GM20000 (cell line): ENCODE data around the gene MON2.

ENCODE experiments used
- DNase-seq: peaks from one replicate; pipeline ENCODE4 v3.0.0; 2012; ENCODE audit warnings: low spot score
- TF ChIP-seq, protein P1 (sequence below): IDR thresholded peaks from 2 replicates; pipeline ENCODE4 v1.5.1; 2012; ENCODE audit warnings: mild to moderate bottlenecking, control low read depth; ENCODE audit errors: extremely low read depth, missing control alignments

The MON2 gene

DNA sequence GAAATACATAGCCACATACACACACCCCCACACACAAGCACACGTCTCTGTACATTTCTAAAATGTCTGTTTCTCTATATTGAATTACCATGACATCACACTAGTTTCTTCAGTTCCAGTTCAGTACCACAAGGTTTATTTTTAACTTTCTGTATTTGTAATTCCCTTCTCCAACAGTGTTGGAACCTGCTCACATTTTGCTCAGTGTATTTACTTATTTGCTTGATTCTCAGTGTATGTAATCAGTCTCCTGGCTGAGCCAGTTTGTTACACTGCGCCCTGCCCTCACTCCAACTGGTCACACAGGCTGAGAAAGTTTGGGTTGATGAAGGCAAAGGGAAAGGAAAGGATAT lies 67.1 kb downstream of the MON2 start:
- DNase-seq = no peak
- TF ChIP-seq, protein P1, sequence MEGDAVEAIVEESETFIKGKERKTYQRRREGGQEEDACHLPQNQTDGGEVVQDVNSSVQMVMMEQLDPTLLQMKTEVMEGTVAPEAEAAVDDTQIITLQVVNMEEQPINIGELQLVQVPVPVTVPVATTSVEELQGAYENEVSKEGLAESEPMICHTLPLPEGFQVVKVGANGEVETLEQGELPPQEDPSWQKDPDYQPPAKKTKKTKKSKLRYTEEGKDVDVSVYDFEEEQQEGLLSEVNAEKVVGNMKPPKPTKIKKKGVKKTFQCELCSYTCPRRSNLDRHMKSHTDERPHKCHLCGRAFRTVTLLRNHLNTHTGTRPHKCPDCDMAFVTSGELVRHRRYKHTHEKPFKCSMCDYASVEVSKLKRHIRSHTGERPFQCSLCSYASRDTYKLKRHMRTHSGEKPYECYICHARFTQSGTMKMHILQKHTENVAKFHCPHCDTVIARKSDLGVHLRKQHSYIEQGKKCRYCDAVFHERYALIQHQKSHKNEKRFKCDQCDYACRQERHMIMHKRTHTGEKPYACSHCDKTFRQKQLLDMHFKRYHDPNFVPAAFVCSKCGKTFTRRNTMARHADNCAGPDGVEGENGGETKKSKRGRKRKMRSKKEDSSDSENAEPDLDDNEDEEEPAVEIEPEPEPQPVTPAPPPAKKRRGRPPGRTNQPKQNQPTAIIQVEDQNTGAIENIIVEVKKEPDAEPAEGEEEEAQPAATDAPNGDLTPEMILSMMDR = no peak

DNA sequence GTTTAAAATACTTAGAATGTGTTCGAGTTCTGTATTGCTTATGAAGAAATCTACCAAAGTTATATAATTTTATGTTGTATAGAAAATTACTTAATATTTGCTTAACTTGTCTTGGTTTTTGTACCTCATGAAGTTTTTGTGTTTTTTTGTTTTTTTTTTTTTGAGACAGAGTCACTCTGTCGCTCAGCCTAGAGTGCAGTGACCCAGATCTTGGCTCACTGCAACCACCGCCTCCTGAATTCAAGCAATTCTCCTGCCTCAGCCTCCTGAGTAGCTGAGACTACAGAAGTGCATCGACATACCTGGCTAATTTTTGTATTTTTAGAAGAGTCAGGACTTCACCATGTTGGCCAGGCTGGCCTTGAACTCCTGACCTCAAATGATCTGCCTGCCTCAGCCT lies 69.9 kb downstream of the MON2 start:
- no peak for DNase-seq
- TF ChIP-seq, protein P1 = no peak

DNA sequence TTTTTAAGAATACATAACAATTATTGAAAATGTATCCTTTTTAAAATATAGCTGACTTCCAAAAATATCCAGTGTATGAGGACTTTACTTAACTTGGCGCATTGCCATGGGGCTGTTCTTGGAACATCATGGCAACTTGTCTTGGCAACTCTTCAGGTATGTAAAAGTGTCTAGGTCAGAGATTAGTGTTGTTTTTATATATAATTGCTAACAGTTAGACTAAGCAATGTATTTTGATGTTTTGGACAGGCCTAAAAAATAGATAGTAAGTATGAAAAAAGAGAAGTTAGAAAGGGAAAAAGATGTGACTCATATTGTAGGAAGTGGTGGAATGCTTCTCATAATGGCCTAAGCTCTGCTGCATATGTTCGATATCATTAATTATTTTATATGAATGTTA lies 70.9 kb downstream of the MON2 start:
- TF ChIP-seq, protein P1 = no peak
- DNase-seq = no peak

DNA sequence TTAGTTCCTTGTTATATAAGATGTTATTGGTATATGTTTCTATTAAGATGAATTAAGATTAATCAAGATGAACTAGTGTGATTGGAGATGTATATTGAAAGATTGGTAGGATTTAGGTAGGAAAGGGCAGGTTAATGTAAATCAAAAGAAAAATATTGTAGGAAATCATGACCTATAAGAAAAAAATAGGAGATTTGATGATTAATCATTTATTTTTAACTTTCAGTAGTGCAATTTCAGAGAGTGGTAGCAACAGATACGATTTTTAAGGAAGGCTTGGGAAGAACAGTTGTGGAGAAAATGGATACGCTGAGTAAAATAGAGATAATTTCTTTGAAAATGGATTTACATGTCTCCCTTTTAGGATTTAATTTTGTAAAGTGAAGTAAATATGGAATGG lies 73.7 kb downstream of the MON2 start:
- TF ChIP-seq, protein P1 = no peak
- no peak for DNase-seq

DNA sequence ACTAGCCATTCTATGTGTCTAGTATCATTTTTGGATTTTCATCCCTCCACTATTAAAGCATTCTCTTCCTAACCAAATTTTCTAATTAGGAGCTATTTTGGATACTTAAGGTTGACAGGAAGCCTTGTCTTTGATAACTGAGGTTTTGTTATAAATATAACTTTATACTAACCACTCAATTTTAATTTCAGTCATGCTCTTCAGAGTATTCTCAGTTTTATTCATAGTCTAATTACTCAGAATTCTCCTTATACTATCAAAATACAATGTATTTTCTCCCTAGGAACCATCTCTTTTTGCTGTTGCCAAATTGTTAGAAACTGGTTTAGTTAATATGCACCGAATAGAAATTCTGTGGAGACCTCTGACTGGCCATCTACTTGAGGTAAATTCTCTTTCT lies 76.2 kb downstream of the MON2 start:
- no peak for DNase-seq
- TF ChIP-seq, protein P1 = no peak

DNA sequence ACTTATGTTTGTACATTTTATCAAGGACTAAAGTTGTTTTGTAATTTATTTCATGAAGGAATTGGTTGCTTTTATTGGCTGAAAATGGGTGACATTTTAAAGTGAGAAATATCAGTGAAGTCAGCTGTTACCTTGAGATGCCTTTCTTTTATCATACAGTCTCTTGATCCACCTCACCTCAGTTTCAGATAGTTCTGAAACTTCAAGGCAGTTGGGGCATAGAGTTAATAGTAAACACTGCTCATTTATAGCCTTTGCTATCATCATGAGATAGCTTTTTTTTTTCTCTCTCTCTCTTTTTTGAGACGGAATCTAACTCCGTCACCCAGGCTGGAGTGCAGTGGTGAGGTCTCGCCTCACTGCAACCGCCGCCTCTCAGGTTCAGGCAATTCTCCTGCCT lies 76.7 kb downstream of the MON2 start:
- TF ChIP-seq, protein P1 = no peak
- no peak for DNase-seq

DNA sequence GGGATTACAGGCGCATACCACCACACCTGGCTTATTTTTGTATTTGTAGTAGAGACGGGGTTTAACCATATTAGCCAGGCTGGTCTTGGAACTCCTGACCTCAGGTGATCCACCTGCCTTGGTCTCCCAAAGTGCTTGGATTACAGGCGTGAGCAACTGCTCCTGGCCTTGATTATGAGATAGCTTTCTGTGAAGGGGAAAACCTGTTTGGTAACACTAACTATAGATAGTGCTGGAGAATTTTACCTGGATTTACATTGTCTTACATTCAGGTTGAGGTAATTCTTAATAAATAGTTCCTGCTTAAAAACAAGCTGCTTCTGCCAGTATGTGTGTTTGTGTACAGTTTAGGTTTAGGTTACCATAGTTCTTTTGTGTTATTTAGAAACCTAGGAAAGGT lies 77.1 kb downstream of the MON2 start:
- DNase-seq = no peak
- TF ChIP-seq, protein P1 = no peak
